ENCODE measurements around the gene CGRRF1. TPM values are rescaled to one million over a fixed set of nuclear protein-coding genes. Genes with fewer than 3 reads are reported as not detected.

The CGRRF1 gene
- total RNA-seq, 1 experiment from 2014 or later: 14.1 TPM

- Histone ChIP-seq H3K27ac (ENCODE audit: low read length) (no peak overlapping the region), H3K9me3 (ENCODE audit: control insufficient read depth, insufficient read depth, low read depth, low read length) (no peaks in the 10 kb centered on the region), H3K4me1 (ENCODE audit: control insufficient read depth, insufficient read depth, low read length) (no peaks in the 10 kb centered on the region), H3K27me3 (ENCODE audit: control insufficient read depth, insufficient read depth, low read length) (no peaks in the 10 kb centered on the region), H3K4me3 (ENCODE audit: low read depth in 2 of 2, low read length in 2 of 2) (no peak overlapping the region), H3K36me3 (ENCODE audit: control insufficient read depth, insufficient read depth, low read length) (no peaks in the 10 kb centered on the region)
- POLR2A ChIA-PET: no interaction called here
- in situ Hi-C loops (cut with HindIII; ENCODE audit: low pct_unique_long_range_greater_than_20kb, low sequenced_read_pairs) (no loop called here), intact Hi-C loops (cut with micrococcal nuclease; ENCODE audit: unreplicated experiment) (no loop called here)
- DNase-seq (ENCODE audit: low read depth, low spot score): no peak
- ATAC-seq: no peak
- BruUV-seq (replicated peaks): no TSS peak
- CTCF ChIA-PET: no interaction called here
- TF ChIP-seq CTCF (IDR thresholded peaks at IDR 0.05) (no peak), SIN3A (IDR thresholded peaks at IDR 0.05; ENCODE audit: borderline replicate concordance, insufficient read depth, low read depth, low read length) (no peak), TCF7L2 (IDR thresholded peaks at IDR 0.05; ENCODE audit: low read depth, low read length) (no peak), REST (IDR thresholded peaks at IDR 0.05; ENCODE audit: insufficient read depth in 1 of 2, low read depth in 2 of 2, low read length in 1 of 2) (no peak)
Observed at GRCh38 chr14:54500744-54501143, 9.0 kb upstream of the CGRRF1 start.

- no peaks in the 10 kb centered on the region for H3K4me1 ChIP-seq (ENCODE audit: control insufficient read depth, insufficient read depth, low read length)
- TF ChIP-seq REST (IDR thresholded peaks at IDR 0.05; ENCODE audit: insufficient read depth in 1 of 2, low read depth in 2 of 2, low read length in 1 of 2): no peak
- no peaks in the 10 kb centered on the region for H3K36me3 ChIP-seq (ENCODE audit: control insufficient read depth, insufficient read depth, low read length)
- H3K4me3 ChIP-seq (ENCODE audit: low read depth in 2 of 2, low read length in 2 of 2): no peak overlapping the region
- H3K27me3 ChIP-seq (ENCODE audit: control insufficient read depth, insufficient read depth, low read length): no peaks in the 10 kb centered on the region
- POLR2A ChIA-PET: no interaction called here
- H3K9me3 ChIP-seq (ENCODE audit: control insufficient read depth, insufficient read depth, low read depth, low read length): no peaks in the 10 kb centered on the region
- BruUV-seq (replicated peaks): no TSS peak
- in situ Hi-C loops (cut with HindIII; ENCODE audit: low pct_unique_long_range_greater_than_20kb, low sequenced_read_pairs): no loop called here
- ATAC-seq (0 out of 2 replicates have a peak, but pooled peaks have one; percentile 17), DNase-seq (ENCODE audit: low read depth, low spot score) (no peak)
- CTCF ChIA-PET: no interaction called here
- intact Hi-C loops (cut with micrococcal nuclease; ENCODE audit: unreplicated experiment): no loop called here
- H3K27ac ChIP-seq (ENCODE audit: low read length): no peak overlapping the region
Observed at GRCh38 chr14:54501480-54501879, 8.2 kb upstream of the CGRRF1 start.

All from Panc1 (cell line).